Measurements from ENCODE around the gene ARHGDIG. TPM values are rescaled to one million over a fixed set of nuclear protein-coding genes. Genes with fewer than 3 reads are reported as not detected.

The ARHGDIG gene
- total RNA-seq, 1 donor from 2014 or later = 5.0 TPM

DNA sequence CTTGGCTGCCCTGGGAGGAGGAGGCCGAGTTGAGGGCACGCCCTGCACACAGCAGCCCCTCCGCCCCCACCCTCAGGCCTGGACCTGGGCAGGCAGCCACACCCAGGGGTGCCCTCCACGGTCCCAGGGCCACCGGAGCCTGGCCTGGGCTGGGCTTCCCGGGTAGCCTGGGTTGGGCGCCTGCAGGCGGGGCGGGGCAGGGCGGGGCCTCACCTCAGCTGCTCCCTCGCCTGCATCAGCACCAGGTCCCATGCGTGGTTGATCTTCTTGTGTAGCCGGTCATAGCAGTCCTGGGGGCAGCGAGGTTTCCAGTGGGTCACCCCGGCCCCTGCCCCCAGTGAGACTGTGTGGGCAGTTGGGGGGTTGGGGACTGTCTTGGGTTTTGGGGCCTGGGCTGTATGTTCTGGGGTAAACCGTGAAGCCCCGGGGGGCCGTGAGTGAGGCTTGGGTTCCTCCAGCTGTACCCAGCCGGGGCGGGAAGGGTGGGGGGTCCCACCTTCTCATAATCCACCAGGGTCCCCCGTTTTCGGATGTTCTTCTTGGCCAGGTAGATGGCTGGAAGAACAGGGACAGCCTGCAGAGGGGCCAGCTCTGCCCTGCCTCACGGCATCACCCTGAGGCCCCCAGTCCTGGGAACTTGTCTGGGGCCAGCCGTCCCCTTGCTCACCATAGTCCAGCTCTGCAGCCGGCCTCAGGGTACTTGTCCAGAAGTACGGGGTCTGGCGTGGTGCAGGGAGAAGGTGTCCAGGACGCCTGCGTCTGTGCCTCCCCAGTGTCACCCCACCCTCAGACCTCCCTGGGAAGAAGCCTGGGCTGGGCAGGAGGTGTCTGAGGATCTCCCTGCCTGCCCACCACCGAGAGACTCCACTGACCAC, 6.6 kb upstream of the ARHGDIG start:
- Histone ChIP-seq H3K4me3 (ENCODE audit: insufficient read depth, low read depth, low read length) (no peak overlapping the region), H4K20me1 (ENCODE audit: insufficient read depth, low read length) (no peaks in the 10 kb centered on the region), H3K27me3 (ENCODE audit: insufficient read depth, low read length) (no peaks in the 10 kb centered on the region), H3K9ac (ENCODE audit: low read length) (no peak overlapping the region), H2AFZ (ENCODE audit: low read depth, low read length) (no peak overlapping the region), H3K4me1 (ENCODE audit: insufficient read depth, low read length) (peaks cover 4% of the 10 kb centered on the region), H3K79me2 (ENCODE audit: insufficient read depth, low read length) (no peaks in the 10 kb centered on the region), H3K4me2 (ENCODE audit: low read length) (no peak overlapping the region), H3K27ac (ENCODE audit: low read depth, low read length) (no peak overlapping the region), H3K9me3 (ENCODE audit: insufficient read depth, low read depth, low read length) (no peaks in the 10 kb centered on the region), H3K36me3 (ENCODE audit: insufficient read depth, low read length) (no peaks in the 10 kb centered on the region)
- no peak overlapping the region for H3K27ac Mint-ChIP-seq (ENCODE audit: unreplicated experiment)
- H3K4me1 Mint-ChIP-seq (ENCODE audit: low read depth, unreplicated experiment) = no peaks in the 10 kb centered on the region
- H3K36me3 Mint-ChIP-seq (ENCODE audit: low read depth, unreplicated experiment) = no peaks in the 10 kb centered on the region
- DNase-seq (ENCODE audit: low read depth) = no peak
- no peak overlapping the region for H3K4me3 Mint-ChIP-seq (ENCODE audit: unreplicated experiment)
- H3K27me3 Mint-ChIP-seq (ENCODE audit: low read depth, unreplicated experiment) = peaks cover 15% of the 10 kb centered on the region
- FAIRE-seq = no peak
- TF ChIP-seq EZH2 (IDR thresholded peaks at IDR 0.05; ENCODE audit: insufficient read depth, low read length) = no peak
- TF ChIP-seq, protein P1, sequence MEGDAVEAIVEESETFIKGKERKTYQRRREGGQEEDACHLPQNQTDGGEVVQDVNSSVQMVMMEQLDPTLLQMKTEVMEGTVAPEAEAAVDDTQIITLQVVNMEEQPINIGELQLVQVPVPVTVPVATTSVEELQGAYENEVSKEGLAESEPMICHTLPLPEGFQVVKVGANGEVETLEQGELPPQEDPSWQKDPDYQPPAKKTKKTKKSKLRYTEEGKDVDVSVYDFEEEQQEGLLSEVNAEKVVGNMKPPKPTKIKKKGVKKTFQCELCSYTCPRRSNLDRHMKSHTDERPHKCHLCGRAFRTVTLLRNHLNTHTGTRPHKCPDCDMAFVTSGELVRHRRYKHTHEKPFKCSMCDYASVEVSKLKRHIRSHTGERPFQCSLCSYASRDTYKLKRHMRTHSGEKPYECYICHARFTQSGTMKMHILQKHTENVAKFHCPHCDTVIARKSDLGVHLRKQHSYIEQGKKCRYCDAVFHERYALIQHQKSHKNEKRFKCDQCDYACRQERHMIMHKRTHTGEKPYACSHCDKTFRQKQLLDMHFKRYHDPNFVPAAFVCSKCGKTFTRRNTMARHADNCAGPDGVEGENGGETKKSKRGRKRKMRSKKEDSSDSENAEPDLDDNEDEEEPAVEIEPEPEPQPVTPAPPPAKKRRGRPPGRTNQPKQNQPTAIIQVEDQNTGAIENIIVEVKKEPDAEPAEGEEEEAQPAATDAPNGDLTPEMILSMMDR (IDR thresholded peaks at IDR 0.05; ENCODE audit: insufficient read depth, low read depth, low read length) = no peak
- no peaks in the 10 kb centered on the region for H3K9me3 Mint-ChIP-seq (ENCODE audit: unreplicated experiment)

GRCh38 chr16:275041-275641, 5.2 kb upstream of the ARHGDIG start:
- FAIRE-seq = no peak
- Mint-ChIP-seq H3K4me3 (ENCODE audit: unreplicated experiment) (no peak overlapping the region), H3K9me3 (ENCODE audit: unreplicated experiment) (no peaks in the 10 kb centered on the region), H3K27ac (ENCODE audit: unreplicated experiment) (no peak overlapping the region), H3K4me1 (ENCODE audit: low read depth, unreplicated experiment) (no peaks in the 10 kb centered on the region), H3K27me3 (ENCODE audit: low read depth, unreplicated experiment) (peaks cover 18% of the 10 kb centered on the region), H3K36me3 (ENCODE audit: low read depth, unreplicated experiment) (no peaks in the 10 kb centered on the region)
- peak overlapping the region; percentile 52 for H2AFZ ChIP-seq (ENCODE audit: low read depth, low read length)
- no peaks in the 10 kb centered on the region for H3K79me2 ChIP-seq (ENCODE audit: insufficient read depth, low read length)
- no peak overlapping the region for H3K4me3 ChIP-seq (ENCODE audit: insufficient read depth, low read depth, low read length)
- H4K20me1 ChIP-seq (ENCODE audit: insufficient read depth, low read length) = peaks cover 4% of the 10 kb centered on the region
- H3K27ac ChIP-seq (ENCODE audit: low read depth, low read length) = no peak overlapping the region
- H3K9me3 ChIP-seq (ENCODE audit: insufficient read depth, low read depth, low read length) = no peaks in the 10 kb centered on the region
- H3K4me2 ChIP-seq (ENCODE audit: low read length) = peak overlapping the region; percentile 76
- peak; percentile 83 for TF ChIP-seq EZH2 (IDR thresholded peaks at IDR 0.05; ENCODE audit: insufficient read depth, low read length)
- TF ChIP-seq, protein P1 (IDR thresholded peaks at IDR 0.05; ENCODE audit: insufficient read depth, low read depth, low read length) = no peak
- H3K9ac ChIP-seq (ENCODE audit: low read length) = no peak overlapping the region
- H3K4me1 ChIP-seq (ENCODE audit: insufficient read depth, low read length) = peaks cover 4% of the 10 kb centered on the region
- no peaks in the 10 kb centered on the region for H3K36me3 ChIP-seq (ENCODE audit: insufficient read depth, low read length)
- no peak for DNase-seq (ENCODE audit: low read depth)
- peaks cover 5% of the 10 kb centered on the region for H3K27me3 ChIP-seq (ENCODE audit: insufficient read depth, low read length)
